ENCODE results near the gene PIK3CA. TPM values are rescaled to one million over a fixed set of nuclear protein-coding genes. Genes with fewer than 3 reads are reported as not detected.
A peak's percentile ranks its signal among the peaks of the same experiment; 100 is the strongest.
"Not testable (repeated sequence)": the region's sequence is repeated elsewhere in the genome, so short reads cannot be mapped to it uniquely, and the experiment has no call there.

Gene PIK3CA
- polyA plus RNA-seq, 5 donors = 20.7 to 35.3 (median 32.5) TPM

GRCh38 chr3:179259959-179260756 lies 112.0 kb downstream of the PIK3CA start:
- not testable (repeated sequence) for DNase-seq

- DNase-seq = peak; percentile 61 to 65
Measured at GRCh38 chr3:179260949-179261765, 113.0 kb downstream of the PIK3CA start.

- DNase-seq = no peak
Measured at GRCh38 chr3:179263134-179263533, 115.0 kb downstream of the PIK3CA start.

GRCh38 chr3:179264449-179264848 lies 116.3 kb downstream of the PIK3CA start:
- no peak for DNase-seq

GRCh38 chr3:179265092-179265491 lies 116.9 kb downstream of the PIK3CA start:
- no peak for DNase-seq

GRCh38 chr3:179265875-179266274 lies 117.7 kb downstream of the PIK3CA start:
- no peak for DNase-seq

GRCh38 chr3:179266701-179267211 lies 118.6 kb downstream of the PIK3CA start:
- no peak for DNase-seq

- DNase-seq = no peak
Measured at GRCh38 chr3:179268400-179269051, 120.4 kb downstream of the PIK3CA start.

GRCh38 chr3:179269152-179269707 lies 121.1 kb downstream of the PIK3CA start:
- DNase-seq = no peak

- DNase-seq = no peak
Measured at GRCh38 chr3:179272385-179272784, 124.2 kb downstream of the PIK3CA start.

GRCh38 chr3:179274434-179274833 lies 126.3 kb downstream of the PIK3CA start:
- not testable (repeated sequence) for DNase-seq

GRCh38 chr3:179276001-179276400 lies 127.8 kb downstream of the PIK3CA start:
- no peak for DNase-seq

- DNase-seq = no peak
Measured at GRCh38 chr3:179276743-179277142, 128.6 kb downstream of the PIK3CA start.

- no peak for DNase-seq
Measured at GRCh38 chr3:179278151-179278550, 130.0 kb downstream of the PIK3CA start.

GRCh38 chr3:179278932-179279693 lies 131.0 kb downstream of the PIK3CA start:
- no peak for DNase-seq

GRCh38 chr3:179279837-179280236 lies 131.7 kb downstream of the PIK3CA start:
- DNase-seq = no peak

- no peak for DNase-seq
Measured at GRCh38 chr3:179281825-179282224, 133.7 kb downstream of the PIK3CA start.

- no peak for DNase-seq
Measured at GRCh38 chr3:179286331-179286730, 138.2 kb downstream of the PIK3CA start.

- DNase-seq = no peak
Measured at GRCh38 chr3:179288845-179289244, 140.7 kb downstream of the PIK3CA start.

GRCh38 chr3:179289295-179289694 lies 141.1 kb downstream of the PIK3CA start:
- no peak for DNase-seq
